Measurements from ENCODE around the gene PRM1. TPM values are rescaled to one million over a fixed set of nuclear protein-coding genes. Genes with fewer than 3 reads are reported as not detected.

The PRM1 gene
- total and polyA plus RNA-seq, 2 donors: not detected

DNA sequence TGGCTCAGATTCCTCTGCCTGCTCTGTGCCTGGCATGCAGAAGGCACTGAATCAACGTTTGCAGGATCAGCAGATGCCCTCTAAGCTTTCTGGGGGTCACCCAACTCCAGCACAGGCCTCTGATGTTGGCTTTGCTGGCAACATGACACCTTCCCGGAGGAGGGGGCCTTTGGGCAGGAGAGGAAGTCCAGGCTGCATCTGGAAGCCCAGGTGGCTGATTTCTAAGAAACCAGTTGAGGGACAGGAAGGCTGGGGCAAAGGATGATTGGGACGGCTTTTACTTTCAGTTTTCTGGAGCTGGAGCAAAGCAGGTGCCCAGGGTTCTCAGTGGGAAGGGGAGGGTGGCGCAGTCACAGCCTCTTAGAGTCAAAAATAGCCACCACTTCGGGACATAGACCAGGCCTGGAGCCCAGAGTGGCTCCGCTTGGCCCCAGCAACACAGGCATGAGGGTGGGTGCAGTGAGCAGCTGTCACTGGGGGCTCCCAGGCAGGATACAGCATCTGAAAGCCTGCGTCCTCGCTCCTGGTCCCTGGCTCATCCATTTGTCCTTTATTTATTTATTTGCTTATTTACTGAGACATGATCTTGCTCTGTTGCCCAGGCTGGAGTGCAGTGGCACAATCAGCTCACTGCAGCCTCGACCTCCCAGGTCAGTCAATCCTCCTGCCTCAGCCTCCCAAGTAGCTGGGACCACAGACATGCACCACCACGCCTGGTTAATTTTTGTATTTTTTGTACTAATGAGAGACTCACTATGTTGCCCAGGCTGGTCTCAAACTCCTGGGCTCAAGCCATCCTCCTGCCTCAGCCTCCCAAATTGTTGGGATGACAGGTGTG is 40.3 kb downstream of the PRM1 start:
- WGBS: 78% methylated on average over 10 of the region's 10 CpGs
- Histone ChIP-seq H3K4me3 (ENCODE audit: low read depth, low read length) (no peak overlapping the region), H3K36me3 (ENCODE audit: insufficient read depth) (no peaks in the 10 kb centered on the region), H3K4me1 (ENCODE audit: insufficient read depth) (no peaks in the 10 kb centered on the region), H3K27ac (ENCODE audit: low read depth) (no peak overlapping the region)
- DNase-seq (ENCODE audit: extremely low spot score): no peak

DNA sequence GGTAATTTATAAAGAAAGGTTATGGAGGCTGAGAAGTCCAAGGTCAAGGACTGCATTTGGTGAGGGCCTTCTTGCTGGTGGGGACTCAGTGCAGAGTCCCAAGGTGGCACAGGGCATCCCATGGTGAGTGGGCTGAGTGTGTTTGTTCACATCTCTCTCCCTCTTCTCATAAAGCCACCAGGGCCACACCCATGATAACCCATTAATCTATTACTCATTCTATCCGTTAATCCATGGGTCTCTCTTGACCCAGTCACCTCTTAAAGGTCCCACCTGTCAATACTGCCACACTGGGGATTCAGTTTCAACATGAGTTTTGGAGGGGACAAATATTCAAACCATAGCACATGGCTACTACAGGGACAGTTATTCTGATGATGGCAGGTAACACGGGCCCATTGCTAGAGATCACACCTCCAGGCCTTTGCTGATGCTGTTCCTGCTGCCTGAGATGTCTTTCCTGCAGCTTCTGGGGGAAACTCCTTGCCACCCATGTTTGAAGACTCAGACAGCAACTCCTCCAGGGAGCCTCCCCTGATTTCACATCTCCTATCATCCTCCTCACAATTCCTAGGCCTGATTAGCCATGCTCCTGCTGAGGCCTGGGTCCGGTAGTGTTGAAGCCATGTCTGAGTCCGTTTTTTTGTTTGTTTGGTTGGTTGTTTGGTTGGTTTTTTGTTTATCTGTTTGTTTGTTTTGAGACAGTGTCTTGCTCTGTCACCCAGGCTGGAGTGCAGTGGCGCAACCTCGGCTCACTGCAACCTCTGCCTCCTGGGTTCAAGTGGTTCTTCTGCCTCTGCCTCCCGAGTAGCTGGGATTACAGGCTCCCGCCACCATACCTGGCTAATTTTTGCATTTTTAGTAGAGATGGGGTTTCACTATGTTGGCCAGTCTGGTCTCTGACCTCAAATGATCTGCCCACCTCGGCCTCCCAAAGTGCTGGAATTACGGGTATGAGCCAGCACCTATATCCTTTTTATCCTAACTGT is 41.2 kb downstream of the PRM1 start:
- no peaks in the 10 kb centered on the region for H3K36me3 ChIP-seq (ENCODE audit: insufficient read depth)
- no peaks in the 10 kb centered on the region for H3K4me1 ChIP-seq (ENCODE audit: insufficient read depth)
- DNase-seq (ENCODE audit: extremely low spot score): no peak
- 88% methylated on average over 10 of the region's 10 CpGs for WGBS
- no peak overlapping the region for H3K4me3 ChIP-seq (ENCODE audit: low read depth, low read length)
- no peak overlapping the region for H3K27ac ChIP-seq (ENCODE audit: low read depth)

DNA sequence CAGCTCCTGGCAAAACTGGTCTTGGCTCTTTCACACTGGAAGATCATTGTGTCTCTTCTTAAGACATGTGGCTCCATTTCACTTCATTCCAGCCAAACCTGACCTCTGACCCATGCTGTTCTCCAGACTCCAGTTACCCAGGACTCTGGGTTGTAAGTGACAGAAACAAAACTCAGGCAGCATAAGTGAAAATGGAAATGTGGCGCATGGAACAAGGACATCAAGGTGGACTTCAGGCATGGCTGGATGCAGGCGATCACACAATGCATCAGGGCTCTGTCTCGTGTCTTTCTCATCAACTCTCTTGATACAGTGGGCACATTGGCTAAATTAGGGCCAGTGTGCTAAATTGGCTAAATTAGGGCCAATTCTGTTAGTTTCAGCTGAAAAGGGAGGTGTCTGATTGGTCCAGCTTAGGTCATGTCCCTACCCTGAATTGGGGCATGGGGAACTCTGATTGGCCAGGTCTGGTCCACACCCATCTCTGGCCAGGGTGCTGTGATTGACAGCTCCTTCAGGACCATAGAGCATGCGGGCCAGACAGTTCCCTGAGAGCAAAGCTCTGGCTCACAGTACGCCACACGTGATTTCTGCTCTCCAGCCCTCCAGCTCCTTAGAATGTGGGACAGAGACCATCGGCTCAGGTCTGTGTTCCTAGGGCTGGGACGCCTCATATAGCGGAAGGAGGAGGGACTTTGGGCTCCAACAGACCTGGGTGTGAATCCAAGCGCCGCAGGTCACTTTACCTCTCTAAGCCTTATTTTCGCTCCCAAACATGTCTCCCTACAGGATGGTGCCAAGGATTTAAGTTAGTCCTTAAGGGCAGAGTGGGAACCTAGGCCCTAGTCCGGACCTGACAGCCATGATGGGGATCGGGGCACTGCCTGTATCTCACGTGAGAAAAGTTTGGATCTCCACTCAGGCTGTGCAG is 42.6 kb downstream of the PRM1 start:
- Histone ChIP-seq H3K4me1 (ENCODE audit: insufficient read depth) (no peaks in the 10 kb centered on the region), H3K27ac (ENCODE audit: low read depth) (no peak overlapping the region), H3K4me3 (ENCODE audit: low read depth, low read length) (no peak overlapping the region), H3K36me3 (ENCODE audit: insufficient read depth) (no peaks in the 10 kb centered on the region)
- WGBS: 95% methylated on average over 15 of the region's 15 CpGs
- DNase-seq (ENCODE audit: extremely low spot score): no peak

DNA sequence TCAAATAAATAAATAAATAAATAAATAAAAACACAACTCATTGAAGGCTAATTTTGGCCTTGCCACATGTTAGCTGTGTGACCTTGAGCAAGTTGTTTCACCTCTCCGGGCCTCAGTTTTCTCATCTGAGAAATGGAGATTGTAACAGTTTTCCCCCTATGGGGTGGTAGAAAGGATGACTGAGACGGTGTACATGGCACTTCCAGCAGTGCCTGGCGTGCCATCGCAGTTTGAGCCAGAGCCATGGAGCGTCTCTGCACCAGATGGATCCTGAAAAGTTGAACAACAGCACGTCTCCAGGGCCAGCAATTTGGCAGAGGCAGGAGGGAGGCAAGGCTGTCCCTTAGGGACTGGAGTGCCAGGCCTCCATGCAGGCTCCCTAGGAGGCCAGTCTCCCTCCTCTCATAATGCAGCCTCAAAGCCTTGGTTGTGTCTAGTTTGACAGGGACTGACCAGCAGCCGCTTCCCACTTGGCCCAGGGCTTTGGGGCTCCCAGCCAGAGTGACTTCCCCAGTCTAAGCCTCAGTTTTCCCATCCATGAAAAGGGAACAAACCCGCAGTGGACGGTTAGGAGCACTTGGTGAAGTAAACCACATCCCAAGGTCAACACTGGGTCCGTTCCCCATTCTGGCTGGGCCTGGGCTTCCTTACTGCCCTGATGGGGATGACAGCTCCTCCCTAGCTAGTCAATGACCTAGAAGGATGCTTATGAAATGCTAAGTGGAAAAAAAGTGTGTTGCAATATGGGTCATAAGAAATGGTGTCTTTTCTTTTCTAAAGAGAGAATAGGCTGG is 44.5 kb downstream of the PRM1 start:
- no peak overlapping the region for H3K4me3 ChIP-seq (ENCODE audit: low read depth, low read length)
- DNase-seq (ENCODE audit: extremely low spot score): no peak
- no peaks in the 10 kb centered on the region for H3K4me1 ChIP-seq (ENCODE audit: insufficient read depth)
- no peak overlapping the region for H3K27ac ChIP-seq (ENCODE audit: low read depth)
- WGBS: 86% methylated on average over 10 of the region's 10 CpGs
- no peaks in the 10 kb centered on the region for H3K36me3 ChIP-seq (ENCODE audit: insufficient read depth)

DNA sequence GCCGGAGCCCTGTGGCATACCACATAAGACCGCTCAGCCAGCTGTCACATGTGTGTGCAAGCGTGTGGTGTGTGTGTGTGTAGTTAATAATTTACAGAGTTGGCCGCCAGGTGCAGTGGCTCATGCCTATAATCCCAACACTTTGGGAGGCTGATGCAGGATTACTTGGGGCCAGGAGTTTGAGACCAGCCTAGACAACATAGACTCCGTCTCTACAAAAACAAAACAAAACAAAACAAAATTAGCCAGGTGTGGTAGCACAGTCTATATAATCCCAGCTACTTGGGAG is 45.5 kb downstream of the PRM1 start:
- Histone ChIP-seq H3K4me1 (ENCODE audit: insufficient read depth) (no peaks in the 10 kb centered on the region), H3K4me3 (ENCODE audit: low read depth, low read length) (no peak overlapping the region), H3K36me3 (ENCODE audit: insufficient read depth) (no peaks in the 10 kb centered on the region), H3K27ac (ENCODE audit: low read depth) (no peak overlapping the region)
- no peak for DNase-seq (ENCODE audit: extremely low spot score)
- 90% methylated on average over 5 of the region's 5 CpGs for WGBS

DNA sequence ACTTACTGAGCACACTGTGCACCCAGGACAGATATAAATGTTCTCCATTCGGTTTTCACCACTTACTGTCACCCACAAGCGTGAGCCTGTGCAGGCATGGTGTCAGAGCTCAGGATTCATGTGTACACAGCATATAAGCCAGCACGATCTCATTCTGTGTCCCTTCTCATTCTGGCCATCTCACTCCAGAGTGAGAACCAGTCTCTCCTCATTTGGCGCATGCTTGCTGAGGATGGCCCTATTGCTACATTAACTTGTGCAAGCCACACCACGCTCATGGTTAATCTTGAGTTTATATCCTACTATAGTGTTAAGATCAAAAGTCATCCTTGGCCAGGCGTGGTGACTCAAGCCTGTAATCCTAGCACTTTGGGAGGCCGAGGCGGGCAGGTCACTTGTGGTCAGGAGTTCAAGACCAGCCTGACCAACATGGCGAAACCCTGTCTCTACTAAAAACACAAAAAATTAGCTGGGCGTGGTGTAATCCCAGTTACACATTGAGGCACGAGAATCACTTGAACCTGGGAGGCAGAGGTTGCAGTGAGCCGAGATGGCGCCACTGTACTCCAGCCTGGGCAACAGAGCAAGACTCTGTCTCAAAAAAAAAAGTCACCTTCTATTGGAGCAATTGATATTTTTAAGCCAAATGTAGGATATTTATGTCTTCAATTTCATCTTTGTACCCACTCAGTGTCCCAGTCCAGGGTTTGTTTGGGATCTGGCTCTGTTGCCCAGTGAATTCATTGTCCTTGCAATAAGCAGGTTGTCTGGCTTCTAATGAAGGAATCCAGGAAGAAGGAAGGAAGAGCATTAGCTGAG is 46.0 kb downstream of the PRM1 start:
- no peaks in the 10 kb centered on the region for H3K4me1 ChIP-seq (ENCODE audit: insufficient read depth)
- no peak overlapping the region for H3K27ac ChIP-seq (ENCODE audit: low read depth)
- no peak for DNase-seq (ENCODE audit: extremely low spot score)
- no peak overlapping the region for H3K4me3 ChIP-seq (ENCODE audit: low read depth, low read length)
- no peaks in the 10 kb centered on the region for H3K36me3 ChIP-seq (ENCODE audit: insufficient read depth)
- WGBS: 91% methylated on average over 13 of the region's 13 CpGs

DNA sequence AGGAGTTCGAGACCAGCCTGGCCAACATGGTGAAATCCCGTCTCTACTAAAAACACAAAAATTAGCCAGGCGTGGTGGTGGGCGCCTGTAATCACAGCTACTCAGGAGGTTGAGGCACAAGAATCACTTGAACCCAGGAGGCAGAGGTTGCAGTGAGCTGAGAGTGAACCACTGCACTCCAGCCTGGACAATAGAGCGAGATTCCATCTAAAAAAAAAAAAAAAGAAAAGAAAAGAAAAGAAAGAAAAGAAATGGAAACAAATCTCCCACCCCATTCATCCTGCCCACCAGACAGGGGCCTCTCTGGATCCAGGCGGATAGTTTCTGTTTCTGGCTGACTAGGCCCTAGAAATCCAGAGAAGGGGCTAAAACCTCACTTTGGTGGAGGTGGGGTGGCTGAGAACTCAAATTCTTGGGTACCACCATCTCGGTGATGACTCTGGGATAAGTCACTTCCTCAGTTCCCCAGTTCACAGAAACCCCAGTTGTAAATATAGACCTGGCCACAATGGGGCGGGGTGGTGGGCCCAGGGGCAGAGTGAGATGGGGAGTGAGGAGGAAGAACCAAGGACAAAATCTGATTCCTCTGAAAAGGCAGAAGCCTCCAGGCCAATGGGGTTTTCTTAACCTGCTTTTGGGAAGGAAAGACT is 47.3 kb downstream of the PRM1 start:
- no peak overlapping the region for H3K27ac ChIP-seq (ENCODE audit: low read depth)
- DNase-seq (ENCODE audit: extremely low spot score): no peak
- no peaks in the 10 kb centered on the region for H3K36me3 ChIP-seq (ENCODE audit: insufficient read depth)
- H3K4me1 ChIP-seq (ENCODE audit: insufficient read depth): no peaks in the 10 kb centered on the region
- H3K4me3 ChIP-seq (ENCODE audit: low read depth, low read length): no peak overlapping the region
- WGBS: 84% methylated on average over 8 of the region's 8 CpGs

DNA sequence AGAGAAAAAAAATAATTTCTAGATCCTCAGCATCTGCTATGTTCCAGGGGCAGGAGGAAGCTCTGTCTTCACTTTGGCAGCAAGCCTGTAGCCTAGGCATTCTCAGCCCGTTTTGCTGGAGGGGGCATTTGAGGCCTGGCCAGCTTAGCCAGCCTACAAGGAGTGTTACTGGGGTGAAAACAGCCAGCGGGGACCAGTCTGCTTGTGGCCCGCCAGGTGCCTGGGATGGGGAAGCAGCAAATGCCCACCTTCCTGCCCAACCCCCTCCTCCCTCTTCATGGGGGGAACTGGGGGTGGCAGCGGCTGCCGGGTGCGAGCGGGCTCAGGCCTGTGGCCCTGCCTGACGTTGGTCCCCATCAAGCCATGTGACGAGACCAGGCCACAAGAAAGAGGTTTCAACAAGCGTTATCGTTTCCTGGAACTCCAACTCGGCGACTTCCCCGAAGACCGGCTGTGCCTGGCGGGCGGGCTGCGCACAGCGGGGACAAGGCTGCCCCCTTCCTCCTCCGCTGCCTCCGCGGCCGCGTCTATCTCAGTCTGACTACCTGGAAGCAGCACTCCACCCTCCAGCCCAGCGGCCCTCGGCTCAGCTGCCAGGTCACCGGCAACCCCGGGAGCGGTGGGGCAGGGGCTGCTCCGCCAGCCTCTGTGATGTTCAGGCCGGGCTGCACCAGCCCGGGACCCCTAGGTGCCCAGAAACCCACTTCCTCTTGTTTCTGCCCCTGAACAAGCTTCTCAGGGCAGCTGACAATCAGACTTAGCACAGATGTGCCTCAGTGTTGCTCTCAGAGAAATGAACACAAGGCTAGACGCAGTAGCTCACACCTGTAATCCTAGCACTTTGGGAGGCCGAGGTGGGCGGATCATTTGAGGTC is 48.0 kb downstream of the PRM1 start:
- DNase-seq (ENCODE audit: extremely low spot score): no peak
- 51% methylated on average over 35 of the region's 35 CpGs for WGBS
- Histone ChIP-seq H3K4me3 (ENCODE audit: low read depth, low read length) (no peak overlapping the region), H3K4me1 (ENCODE audit: insufficient read depth) (no peaks in the 10 kb centered on the region), H3K36me3 (ENCODE audit: insufficient read depth) (no peaks in the 10 kb centered on the region), H3K27ac (ENCODE audit: low read depth) (peak overlapping the region; percentile 48)

DNA sequence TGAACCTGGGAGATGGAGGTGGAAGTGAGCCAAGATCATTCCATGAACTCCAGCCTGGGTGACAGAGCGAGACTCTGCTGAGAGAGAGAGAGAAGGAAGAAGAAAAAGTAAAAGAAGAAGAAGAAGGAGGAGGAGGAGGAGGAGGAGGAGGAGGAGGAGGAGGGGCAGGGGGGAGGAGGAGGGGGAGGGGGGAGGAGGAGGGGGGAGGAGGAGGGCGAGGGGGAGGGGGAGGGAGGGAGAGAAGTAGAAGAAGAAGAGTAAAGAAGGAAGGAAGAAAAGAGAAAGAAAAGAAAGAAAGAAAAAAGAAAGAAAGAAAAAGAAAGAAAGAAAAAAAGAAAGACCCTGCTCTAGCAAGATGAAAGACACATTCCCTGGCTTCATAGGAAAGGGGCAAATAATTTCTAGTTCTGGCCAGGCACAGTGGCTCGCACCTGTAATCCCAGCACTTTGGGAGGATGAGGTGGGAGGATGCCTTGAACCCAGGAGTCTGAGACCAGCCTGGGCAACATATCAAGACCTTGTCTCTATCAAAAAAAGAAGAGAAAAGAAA is 48.8 kb downstream of the PRM1 start:
- H3K27ac ChIP-seq (ENCODE audit: low read depth): no peak overlapping the region
- H3K4me3 ChIP-seq (ENCODE audit: low read depth, low read length): no peak overlapping the region
- H3K4me1 ChIP-seq (ENCODE audit: insufficient read depth): no peaks in the 10 kb centered on the region
- no peak for DNase-seq (ENCODE audit: extremely low spot score)
- WGBS: 91% methylated on average over 2 of the region's 3 CpGs
- H3K36me3 ChIP-seq (ENCODE audit: insufficient read depth): no peaks in the 10 kb centered on the region

DNA sequence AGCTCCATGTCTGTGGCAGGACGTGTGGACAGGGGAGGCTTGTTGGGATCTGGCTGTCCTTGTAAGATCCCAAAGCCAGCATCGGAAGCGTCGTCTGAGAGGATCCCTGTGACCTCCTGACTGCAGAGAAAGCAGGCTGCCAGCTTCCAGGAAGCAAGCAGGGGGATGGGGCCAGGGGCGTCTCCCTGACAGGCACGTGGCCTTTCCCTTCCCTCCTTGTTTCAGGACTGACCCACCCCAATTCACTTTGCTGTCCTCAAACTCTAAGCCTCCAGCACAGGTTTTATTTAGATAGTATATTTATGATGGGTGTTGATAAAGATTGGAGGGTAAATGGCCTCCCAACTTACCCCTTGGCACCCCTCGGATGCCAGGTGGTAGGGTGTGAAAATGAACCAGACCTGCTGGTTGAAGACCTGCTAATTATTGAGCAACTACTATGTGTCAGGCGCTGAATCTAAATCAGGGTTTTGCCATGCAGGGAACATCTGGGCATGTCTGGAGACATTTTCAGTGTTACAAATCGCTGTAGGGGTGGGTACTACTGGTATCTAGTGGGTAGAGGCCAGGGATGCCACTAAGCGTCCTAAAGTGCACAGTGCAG is 49.7 kb downstream of the PRM1 start:
- no peak overlapping the region for H3K27ac ChIP-seq (ENCODE audit: low read depth)
- no peak overlapping the region for H3K4me3 ChIP-seq (ENCODE audit: low read depth, low read length)
- DNase-seq (ENCODE audit: extremely low spot score): no peak
- H3K4me1 ChIP-seq (ENCODE audit: insufficient read depth): no peaks in the 10 kb centered on the region
- WGBS: 75% methylated on average over 10 of the region's 10 CpGs
- no peaks in the 10 kb centered on the region for H3K36me3 ChIP-seq (ENCODE audit: insufficient read depth)
